ENCODE data around the gene NYNRIN. TPM values are rescaled to one million over a fixed set of nuclear protein-coding genes. Genes with fewer than 3 reads are reported as not detected.
"Not testable (repeated sequence)": the region's sequence is repeated elsewhere in the genome, so short reads cannot be mapped to it uniquely, and the experiment has no call there.

The NYNRIN gene
- total RNA-seq, 2 donors from 2014 or later = 6.5 to 12.0 TPM

DNA sequence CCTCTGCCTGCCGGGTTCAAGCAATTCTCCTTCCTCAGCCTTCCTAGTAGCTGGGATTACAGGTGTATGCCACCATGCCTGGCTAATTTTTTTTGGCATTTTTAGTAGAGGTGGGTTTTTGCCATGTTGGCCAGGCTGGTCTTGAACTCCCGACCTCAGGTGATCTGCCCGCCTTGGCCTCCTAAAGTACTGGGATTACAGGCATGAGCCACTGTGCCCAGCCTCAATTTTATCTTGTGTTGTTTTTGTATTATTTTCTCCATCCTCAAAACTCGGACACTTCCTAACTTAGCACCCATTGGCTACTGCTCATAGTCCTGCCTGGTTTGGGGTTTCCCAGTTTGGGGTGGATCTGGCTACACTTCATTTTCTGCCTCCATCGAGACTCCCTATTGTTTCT, 11.2 kb upstream of the NYNRIN start:
- DNase-seq; ATAC-seq; intact Hi-C loops (cut with DNase I): not testable (repeated sequence)

DNA sequence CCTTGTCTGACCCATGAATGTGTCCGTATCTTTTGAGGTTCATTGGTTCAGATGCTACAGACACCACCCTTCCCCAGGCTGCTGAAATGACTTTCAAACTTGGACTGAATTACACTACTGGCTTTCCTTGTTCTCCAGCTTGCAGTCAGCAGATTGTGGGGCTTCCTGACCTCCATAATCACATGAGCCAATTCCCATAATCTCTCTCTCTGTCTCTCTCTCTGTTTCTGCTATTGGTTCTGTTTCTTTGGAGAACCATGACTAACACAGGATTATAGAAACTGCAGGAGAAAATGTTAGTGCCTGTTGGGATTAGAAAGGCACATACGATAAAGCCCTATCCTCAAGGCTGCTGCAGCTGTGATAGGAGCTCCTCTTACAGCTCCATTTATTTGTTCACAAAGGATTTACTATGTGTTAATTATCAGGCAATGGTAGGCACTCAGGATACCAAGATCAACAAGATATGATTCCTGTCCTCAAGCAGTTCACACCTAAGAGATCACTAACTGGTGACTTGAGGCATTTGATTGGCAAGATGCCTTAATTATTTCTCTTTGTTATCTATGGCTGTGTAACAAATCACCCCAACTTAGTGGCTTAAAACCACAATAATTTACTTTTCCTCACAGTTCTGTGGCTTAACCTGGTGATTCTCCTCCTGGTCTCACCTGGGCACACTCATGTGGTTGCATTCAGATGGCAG, 10.2 kb upstream of the NYNRIN start:
- ATAC-seq (peak in 1 of 2 donors; percentile 16), DNase-seq (no peak)
- intact Hi-C loops (cut with DNase I) = no loop called here

DNA sequence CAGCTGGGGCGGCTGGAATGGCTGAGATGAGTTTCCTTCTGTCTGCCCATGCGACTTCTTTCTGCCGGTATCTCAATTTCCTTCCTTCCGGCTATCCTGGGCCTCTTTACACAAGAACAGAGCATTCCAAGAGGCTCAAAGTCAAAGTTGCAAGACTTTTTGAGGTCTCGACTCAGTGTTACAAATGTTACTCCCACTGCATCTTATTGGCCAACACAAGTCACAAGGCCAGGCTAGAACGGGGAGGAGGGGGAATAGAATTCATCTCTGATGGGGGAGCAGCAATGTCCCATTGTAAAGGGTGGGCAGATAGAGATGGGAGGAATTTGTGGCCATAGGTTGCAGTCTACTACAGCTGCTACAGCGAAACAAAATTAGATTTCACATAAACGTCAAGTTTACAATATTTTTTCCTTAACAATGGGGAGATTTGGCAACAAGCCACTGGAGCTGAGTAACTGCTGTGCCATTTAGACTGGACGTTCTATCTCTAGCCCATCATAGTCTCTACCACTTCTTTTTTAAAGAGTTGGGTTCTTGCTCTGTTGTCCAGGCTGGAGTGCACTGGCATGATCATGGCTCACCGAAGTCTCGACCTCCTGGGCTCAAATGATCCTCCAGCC, 9.5 kb upstream of the NYNRIN start:
- ATAC-seq = peak; percentile 54 to 61
- DNase-seq = no peak
- intact Hi-C loops (cut with DNase I) = no loop called here

DNA sequence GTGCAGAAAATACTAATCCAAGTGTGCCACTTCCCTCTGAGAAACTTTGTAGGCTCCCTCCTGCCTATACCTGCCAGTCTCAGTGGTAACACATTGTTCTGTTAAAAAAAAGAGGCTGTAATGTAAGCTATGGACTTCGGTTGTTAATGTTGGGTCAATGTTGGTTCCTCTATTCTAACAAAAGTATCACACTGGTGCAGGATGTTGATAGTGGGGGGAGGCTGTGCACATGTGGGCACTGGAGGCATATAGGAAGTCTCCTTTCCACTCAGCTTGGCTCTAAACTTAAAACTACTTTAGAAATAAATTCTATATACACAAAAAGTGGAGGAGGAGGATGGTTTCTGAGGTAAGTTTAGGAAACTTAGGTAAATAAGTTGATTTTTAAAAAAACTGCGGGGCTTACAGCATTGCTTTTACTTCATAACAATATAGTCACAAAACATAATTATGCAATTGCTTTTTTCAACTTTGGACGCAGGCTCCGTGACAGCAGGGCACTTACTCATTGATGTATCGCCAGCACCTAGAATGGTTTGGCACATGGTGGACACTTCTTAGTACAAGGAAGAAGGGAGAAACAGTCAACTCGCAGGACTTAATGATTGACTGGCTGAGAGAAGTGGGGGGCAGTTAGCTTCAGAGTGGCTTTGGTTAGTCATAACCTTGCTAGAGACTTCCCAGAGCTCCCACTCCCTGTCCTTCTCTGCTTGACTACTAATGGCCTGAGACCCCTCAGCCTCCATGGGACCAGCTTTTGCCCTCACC, 7.9 kb upstream of the NYNRIN start:
- DNase-seq = no peak
- intact Hi-C loops (cut with DNase I) = no loop called here
- ATAC-seq = no peak

DNA sequence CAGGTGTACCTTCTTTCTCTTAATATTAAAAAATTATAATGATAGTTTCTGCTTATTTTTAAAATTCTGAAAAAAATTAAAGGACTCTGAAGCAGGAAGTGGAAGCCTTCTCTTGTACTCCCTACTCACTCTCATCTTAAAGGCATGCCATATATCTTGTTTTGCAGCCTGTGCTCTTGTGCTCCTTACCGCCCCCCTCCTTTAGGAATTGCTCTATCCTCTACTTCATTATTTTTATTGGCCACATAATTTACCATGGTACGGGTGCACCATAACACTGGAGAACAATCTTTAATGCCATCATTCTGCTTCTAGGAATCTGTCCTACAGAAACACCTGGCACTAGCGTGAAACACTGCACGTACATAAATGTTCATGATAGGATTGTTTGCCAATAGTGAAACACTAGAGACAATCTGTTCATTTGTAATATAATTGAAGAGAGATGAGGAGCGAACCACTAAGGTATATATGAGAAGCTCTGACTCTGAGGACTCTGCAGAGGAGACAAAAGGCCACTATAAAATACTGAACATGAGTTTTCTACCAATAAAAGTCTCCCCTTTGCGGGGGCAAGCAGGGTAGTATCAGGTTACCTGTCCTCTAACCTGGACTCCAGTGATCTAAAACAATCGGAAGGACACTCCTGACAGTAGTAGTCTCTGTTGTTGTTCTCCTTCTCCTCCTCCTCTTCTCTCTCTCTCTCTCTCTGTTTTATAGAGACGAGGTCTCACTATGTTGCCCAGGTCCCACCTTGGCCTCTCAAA, 6.3 kb upstream of the NYNRIN start:
- DNase-seq (no peak), ATAC-seq (peak in 1 of 2 donors; percentile 38)
- intact Hi-C loops (cut with DNase I) = no loop called here

DNA sequence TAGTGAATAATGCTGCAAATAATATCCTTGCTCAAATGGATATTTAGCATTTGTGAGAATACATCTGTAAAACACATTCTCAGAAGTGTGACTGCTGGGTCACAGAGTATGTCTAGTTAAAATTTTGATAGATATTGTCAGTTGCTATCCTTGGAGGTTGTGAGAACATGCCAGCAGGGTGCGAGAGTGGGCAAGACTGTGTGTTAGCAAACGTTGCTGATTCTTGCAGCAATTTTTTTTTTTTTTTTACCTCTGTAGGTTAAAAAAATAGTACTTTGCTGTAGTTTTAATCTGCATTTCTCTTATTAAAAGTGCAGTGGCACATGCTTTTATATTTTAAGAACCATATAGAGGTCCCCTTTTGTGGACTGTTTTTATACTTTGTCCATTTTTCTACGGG, 4.5 kb upstream of the NYNRIN start:
- ATAC-seq (no peak), DNase-seq (no peak)
- intact Hi-C loops (cut with DNase I) = no loop called here

DNA sequence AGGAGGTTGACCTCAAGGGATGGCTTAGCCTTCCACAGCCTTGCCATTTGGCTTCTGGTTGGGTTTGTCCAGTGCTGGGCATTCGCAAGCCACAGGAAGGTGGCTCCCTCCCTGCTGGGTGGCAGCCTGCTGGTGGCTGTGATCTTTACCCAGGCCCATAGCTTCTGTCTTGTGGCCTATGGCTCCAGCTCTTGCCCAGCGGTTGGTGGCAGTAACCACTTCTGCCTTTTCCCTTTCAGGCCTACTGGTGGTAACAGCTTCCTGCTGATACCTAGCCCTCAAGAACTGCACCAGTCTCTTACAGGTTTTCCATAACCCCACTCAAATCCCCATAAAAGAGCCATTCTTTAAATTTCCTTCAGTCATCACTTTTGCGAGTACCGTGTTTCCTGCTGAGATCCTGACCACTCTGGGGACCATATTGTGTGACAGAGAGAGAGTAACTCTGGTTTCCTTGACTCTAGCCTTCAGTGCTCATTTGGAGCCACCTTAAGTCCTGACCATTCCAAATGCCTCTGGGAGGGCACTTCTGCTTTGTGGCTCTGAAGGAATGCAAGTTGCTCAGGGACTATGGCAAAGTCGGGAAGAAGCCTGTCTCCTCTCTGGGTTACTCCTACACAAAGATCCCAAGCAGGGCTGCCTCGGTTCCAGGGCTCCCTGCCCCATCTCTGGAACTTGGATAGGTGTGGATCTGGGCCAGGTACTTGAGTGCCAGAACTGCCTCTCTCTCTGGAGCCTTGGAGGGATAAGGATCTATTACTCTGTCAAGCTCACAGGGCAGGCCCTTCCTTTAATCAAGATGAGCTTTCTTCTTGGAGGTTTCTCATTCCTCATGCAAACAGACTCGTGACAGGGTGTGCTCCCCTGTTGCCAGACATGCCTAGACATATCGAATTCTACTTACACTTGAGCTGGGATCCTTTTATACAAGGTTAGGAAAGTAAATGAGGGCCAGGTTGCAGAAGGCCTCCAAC, 2.9 kb upstream of the NYNRIN start:
- ATAC-seq = no peak
- DNase-seq = no peak
- intact Hi-C loops (cut with DNase I) = no loop called here

DNA sequence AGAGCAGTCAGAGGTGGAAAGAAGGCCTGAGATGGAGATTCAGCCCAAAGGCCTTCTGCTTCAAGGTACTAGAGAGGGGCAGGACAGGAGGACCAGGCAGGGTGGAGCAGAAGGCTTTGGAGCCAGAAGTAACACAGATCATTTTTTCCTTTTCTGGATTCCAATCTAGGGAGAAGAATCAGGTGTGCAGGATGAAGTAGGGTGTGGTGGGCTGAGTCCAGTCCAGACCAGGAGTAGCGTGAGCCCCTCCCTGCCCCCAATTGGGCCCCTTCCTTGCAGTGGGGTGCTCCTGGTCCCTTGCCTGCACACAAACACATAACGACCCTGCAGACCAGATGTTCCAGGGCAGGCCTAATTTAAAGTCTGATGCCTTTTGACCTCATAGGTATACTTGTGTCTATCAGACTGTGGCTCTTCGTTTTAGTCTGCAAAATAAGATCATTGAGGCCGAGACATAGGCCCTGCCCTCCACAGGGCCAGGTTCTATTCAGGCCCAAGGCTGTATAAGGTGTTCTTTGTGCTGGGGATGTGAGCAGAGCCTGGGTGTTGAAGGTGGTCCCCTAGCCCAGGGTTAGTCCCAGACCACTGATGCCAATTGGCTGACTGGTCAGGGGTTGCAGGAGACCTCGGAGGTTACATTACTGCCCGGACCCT, 1.0 kb upstream of the NYNRIN start:
- intact Hi-C loops (cut with DNase I) = no loop called here
- ATAC-seq = no peak
- no peak for DNase-seq

DNA sequence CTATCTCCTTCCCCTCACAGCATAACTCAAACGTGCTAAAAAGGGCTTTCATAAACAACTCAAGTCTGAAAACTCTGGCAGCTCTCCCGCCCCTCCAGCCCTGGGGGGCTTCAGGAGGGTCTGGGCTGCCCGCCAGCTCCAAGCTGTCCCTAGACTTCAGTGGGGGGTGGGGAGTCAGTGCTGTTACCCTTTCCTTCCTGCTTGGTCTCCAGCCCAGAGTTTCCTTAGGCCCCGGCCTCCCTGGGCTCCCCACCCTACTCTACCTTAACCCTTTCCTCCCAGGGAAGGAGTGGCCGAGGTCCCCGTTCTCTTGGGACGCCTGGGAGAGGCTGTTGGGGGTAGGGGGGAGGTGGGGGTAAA, 530 bp upstream of the NYNRIN start:
- intact Hi-C loops (cut with DNase I) = no loop called here
- DNase-seq = peak; percentile 49
- ATAC-seq = peak; percentile 63 to 72

DNA sequence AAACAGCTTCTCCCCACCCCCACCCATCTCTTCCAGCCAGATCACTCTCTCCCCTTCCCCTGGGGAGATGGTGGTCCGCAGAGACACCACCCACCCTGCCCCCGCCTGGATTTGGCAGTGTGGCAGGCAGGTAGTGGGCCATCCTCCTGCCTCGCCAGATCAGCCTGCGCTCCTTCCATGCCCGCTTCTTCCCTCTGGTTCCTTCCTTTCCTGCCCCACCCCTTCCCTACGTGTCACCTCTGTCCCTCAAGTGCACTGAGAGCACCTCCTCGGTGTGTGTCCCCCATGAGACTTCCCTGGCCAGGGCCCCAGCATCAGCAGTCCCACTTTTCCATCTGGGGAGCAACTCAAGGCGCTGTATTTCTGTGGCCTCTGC, 632 bp downstream of the NYNRIN start:
- DNase-seq (no peak), ATAC-seq (peak in 1 of 2 donors; percentile 18)
- intact Hi-C loops (cut with DNase I) = no loop called here

DNA sequence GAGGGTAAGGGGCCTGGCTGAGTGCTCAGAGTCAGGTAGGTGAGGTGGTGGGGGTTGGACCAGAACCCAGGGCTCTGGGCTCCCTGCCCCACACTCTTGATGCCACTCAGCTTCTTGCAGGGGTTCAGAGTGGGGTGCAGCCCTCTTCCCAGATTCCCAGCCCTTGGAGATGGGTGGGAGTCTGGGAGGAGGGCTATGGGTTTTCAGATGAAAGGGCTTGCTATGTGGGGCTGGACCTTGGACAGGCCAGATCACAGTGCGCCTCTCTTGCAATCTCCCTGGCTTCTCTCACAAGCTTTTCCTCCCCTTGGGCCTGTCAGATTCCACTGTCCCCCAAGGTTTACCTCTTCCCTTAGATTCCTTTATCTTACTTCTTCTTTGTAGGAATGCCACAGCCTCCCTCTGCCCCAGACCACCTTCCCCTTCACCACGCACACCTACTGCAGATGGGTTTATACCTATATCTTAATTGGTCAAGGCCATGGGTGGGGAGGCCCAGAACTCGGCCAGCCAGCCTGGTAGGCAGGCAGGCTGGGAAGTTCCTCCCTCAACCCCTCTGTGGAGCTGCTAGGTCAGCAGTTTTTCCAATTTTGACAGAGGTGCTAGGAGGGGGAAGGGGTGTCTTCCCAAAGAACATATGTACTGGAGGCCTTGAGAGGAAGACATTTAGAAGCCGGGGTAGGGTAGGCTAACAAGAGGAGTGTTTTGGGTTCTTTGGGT, 1.4 kb downstream of the NYNRIN start:
- DNase-seq = no peak
- ATAC-seq = no peak
- intact Hi-C loops (cut with DNase I) = loop anchor here in 1 of 2 donors (5.0 kb wide), 1 partner anchor 33 kb away; the partner anchor contains the start of gene NFATC4

DNA sequence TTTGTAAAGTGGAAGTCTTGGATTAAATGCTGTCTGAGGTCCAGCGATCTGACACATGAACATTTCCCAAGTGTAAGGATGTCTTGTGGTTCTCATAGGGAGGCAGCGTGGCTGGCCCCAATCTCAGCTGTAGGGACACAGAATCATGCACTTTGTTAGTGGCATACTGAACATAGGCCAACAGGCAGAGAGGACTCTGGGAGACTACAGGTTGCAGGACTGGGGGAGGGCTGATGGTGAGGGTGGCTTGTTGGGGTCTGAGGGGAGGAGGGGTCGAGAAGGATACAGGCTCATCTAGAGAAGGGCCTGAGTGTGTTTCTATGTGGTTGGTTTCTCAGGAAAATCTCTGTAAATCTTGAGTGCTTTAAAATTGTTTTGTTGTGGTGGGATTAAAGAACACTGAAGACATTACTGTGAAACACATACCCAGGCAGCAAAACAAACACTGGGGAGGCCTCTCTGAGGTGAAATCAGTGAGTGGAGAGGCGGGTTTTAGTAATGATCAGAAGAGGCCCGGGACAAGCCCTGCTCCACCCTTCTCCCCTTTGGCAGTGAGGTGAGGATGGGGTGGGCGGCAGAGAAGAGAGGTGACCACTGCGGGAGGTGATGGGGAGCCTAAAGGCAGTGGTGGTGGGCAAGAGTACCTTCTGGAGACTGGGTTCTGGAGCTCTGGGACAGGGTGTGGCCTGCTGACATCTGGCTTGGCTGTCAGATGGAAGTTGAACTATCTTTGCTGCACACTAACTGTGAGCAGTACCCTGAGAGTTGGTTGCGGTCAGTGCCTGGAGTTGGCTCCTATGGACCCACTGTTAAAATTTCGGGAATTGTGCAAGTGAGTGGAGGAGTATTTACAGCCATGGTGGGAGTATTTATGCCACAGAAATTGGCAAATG, 3.3 kb downstream of the NYNRIN start:
- intact Hi-C loops (cut with DNase I) = loop anchor here in 1 of 2 donors (5.0 kb wide), 1 partner anchor 35 kb away; the partner anchor contains the start of gene NFATC4
- DNase-seq = no peak
- no peak for ATAC-seq

DNA sequence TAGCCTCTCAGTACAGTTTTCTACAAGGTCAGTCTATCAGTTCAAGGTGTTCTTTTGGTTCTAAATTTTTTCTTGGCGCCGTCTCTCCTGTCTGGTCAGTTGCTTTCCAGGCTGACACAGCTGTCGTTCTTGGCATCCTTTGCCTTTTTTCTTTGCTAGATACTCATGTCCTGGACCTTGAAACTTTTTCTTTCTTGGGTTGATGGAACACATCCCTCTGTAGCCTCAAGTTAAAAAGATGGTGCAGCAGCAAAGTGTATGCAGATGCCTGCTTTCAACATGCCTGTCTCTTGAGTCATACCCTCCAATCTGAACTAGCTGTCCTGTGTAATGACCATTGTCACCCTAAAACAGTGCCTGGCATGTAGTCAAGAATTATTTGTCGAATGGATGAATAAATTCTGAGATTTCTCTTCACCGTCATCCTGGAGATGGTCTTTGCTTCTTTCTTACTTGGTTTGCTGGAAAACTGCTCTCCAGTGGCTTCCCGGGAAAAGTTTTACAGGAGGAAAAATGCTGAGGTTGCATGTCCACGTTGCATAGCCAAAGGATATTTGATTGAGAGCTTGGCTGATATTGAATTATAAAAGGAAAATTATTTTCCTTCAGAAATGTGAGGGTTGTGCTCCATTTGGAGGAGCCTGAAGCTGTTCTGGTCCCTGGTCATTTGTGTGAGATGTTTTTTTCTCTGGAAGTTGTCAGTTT, 4.6 kb downstream of the NYNRIN start:
- ATAC-seq (peak in 1 of 2 donors; percentile 41), DNase-seq (no peak)
- intact Hi-C loops (cut with DNase I) = loop anchor here in 1 of 2 donors (5.0 kb wide), 1 partner anchor 36 kb away; the partner anchor contains the start of gene NFATC4

DNA sequence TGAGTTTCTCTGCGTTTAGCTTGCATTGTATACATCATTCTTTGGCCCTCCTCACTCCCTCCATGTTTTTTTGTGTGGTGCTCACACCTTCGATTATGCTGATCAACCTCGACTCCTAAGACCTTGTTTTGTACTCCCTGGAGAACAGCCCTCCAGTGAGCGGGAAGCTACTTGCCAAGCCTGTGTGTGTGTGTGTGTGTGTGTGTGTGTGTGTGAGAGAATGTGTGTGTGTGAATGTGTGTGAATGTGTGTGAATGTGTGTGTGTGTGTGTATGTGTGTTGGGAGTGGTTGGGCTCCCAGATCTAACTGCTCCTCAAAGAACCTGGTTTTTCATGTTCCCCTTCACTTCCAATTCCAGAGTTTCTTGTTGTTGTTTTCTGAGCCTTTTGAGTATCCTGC, 6.0 kb downstream of the NYNRIN start:
- ATAC-seq (no peak), DNase-seq (no peak)
- intact Hi-C loops (cut with DNase I) = loop anchor here in 1 of 2 donors (5.0 kb wide), 1 partner anchor 38 kb away; the partner anchor contains the start of gene NFATC4

DNA sequence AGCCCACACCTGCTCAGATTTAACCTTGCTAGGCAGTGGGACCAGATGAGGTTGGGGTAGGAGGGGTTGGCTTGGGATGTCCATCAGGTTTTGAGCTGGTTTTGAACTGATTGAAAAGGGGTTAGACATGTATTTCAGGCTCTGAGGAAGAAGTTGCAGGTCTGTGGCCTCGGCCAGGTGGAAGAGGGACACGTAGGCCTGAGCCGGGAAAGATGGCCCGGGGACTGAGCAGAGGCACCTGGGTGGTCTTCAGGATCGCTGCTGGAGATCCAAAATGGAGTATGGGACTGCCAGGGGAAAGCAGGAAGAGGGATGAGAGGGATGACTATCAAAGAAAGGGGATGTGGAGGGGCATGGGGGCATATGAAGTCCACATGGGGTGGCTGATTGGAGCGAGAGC, 7.6 kb downstream of the NYNRIN start:
- intact Hi-C loops (cut with DNase I) = no loop called here
- no peak for ATAC-seq
- no peak for DNase-seq
